ENCODE measurements around the gene SYNJ2.

SYNJ2 gene

GRCh38 chr6:158080849-158081656, 99.4 kb downstream of the SYNJ2 start:
- no peak for DNase-seq (ENCODE audit: low read depth in 3 of 3)

- DNase-seq (ENCODE audit: low read depth in 3 of 3), result no peak
Observed at GRCh38 chr6:158081657-158081935, 99.9 kb downstream of the SYNJ2 start.

GRCh38 chr6:158083455-158084325, 102.0 kb downstream of the SYNJ2 start:
- DNase-seq (ENCODE audit: low read depth in 3 of 3), result no peak

GRCh38 chr6:158085261-158086053, 103.8 kb downstream of the SYNJ2 start:
- DNase-seq (ENCODE audit: low read depth in 3 of 3), result no peak

- no peak for DNase-seq (ENCODE audit: low read depth in 3 of 3)
Observed at GRCh38 chr6:158086054-158086503, 104.4 kb downstream of the SYNJ2 start.

- no peak for DNase-seq (ENCODE audit: low read depth in 3 of 3)
Observed at GRCh38 chr6:158086504-158087223, 105.0 kb downstream of the SYNJ2 start.

GRCh38 chr6:158087224-158087867, 105.7 kb downstream of the SYNJ2 start:
- no peak for DNase-seq (ENCODE audit: low read depth in 3 of 3)

GRCh38 chr6:158092806-158093205, 111.1 kb downstream of the SYNJ2 start:
- DNase-seq (ENCODE audit: low read depth in 3 of 3), result no peak

GRCh38 chr6:158095031-158095430, 113.4 kb downstream of the SYNJ2 start:
- DNase-seq (ENCODE audit: low read depth in 3 of 3), result no peak

GRCh38 chr6:158095671-158096070, 114.0 kb downstream of the SYNJ2 start:
- DNase-seq (ENCODE audit: low read depth in 3 of 3), result no peak

- no peak for DNase-seq (ENCODE audit: low read depth in 3 of 3)
Observed at GRCh38 chr6:158103228-158103627, 121.6 kb downstream of the SYNJ2 start.

- DNase-seq (ENCODE audit: low read depth in 3 of 3), result no peak
Observed at GRCh38 chr6:158104696-158105095, 123.0 kb downstream of the SYNJ2 start.

- no peak for DNase-seq (ENCODE audit: low read depth in 3 of 3)
Observed at GRCh38 chr6:158109748-158110147, 128.1 kb downstream of the SYNJ2 start.

GRCh38 chr6:158110986-158111385, 129.3 kb downstream of the SYNJ2 start:
- no peak for DNase-seq (ENCODE audit: low read depth in 3 of 3)

GRCh38 chr6:158111987-158112386, 130.3 kb downstream of the SYNJ2 start:
- DNase-seq (ENCODE audit: low read depth in 3 of 3), result no peak

- no peak for DNase-seq (ENCODE audit: low read depth in 3 of 3)
Observed at GRCh38 chr6:158113802-158114201, 132.1 kb downstream of the SYNJ2 start.

GRCh38 chr6:158115102-158115501, 133.4 kb downstream of the SYNJ2 start:
- DNase-seq (ENCODE audit: low read depth in 3 of 3), result no peak

- no peak for DNase-seq (ENCODE audit: low read depth in 3 of 3)
Observed at GRCh38 chr6:158115508-158115907, 133.8 kb downstream of the SYNJ2 start.

- no peak for DNase-seq (ENCODE audit: low read depth in 3 of 3)
Observed at GRCh38 chr6:158118886-158119285, 137.2 kb downstream of the SYNJ2 start.

GRCh38 chr6:158121335-158121734, 139.7 kb downstream of the SYNJ2 start:
- no peak for DNase-seq (ENCODE audit: low read depth in 3 of 3)

GRCh38 chr6:158122048-158122447, 140.4 kb downstream of the SYNJ2 start:
- no peak for DNase-seq (ENCODE audit: low read depth in 3 of 3)
